ACC112 (cell line): Measurements from ENCODE around the gene ZNF678.
A peak's percentile ranks its signal among the peaks of the same experiment; 100 is the strongest.

Source experiments
- H2AFZ ChIP-seq: fragments of 200-600 bp; sonication (generic); one replicate; pipeline ENCODE4 v1.6.0; 2017; ENCODE audit warnings: antibody characterized with exemption, low read length; ENCODE audit not compliant: unreplicated experiment
- H3K27ac ChIP-seq: fragments of 200-600 bp; sonication (generic); 2 replicates; pipeline ENCODE4 v1.5.1; 2014; ENCODE audit warnings: low read depth, mild to moderate bottlenecking, antibody characterized with exemption, low read length, moderate library complexity
- H3K27me3 ChIP-seq: fragments of 200-600 bp; sonication (generic); 2 replicates; pipeline ENCODE4 v1.6.1; 2014; ENCODE audit warnings: mild to moderate bottlenecking, antibody characterized with exemption, low read length, moderate library complexity, mixed read lengths; ENCODE audit not compliant: insufficient read depth
- H3K36me3 ChIP-seq: fragments of 200-600 bp; sonication (generic); 2 replicates; pipeline ENCODE4 v1.6.1; 2016; ENCODE audit warnings: mild to moderate bottlenecking, antibody characterized with exemption, low read length, moderate library complexity, mixed read lengths; ENCODE audit not compliant: insufficient read depth
- H3K4me1 ChIP-seq: fragments of 200-600 bp; sonication (generic); one replicate; pipeline ENCODE4 v1.6.1; 2016; ENCODE audit warnings: low read length, mixed read lengths; ENCODE audit not compliant: insufficient read depth, unreplicated experiment, control insufficient read depth
- H3K4me3 ChIP-seq: fragments of 200-600 bp; sonication (generic); 2 replicates; pipeline ENCODE4 v1.5.1; 2014; ENCODE audit warnings: mild to moderate bottlenecking, low read depth, low read length
- H3K79me2 ChIP-seq: fragments of 200-600 bp; sonication (generic); one replicate; pipeline ENCODE4 v1.6.0; 2016; ENCODE audit warnings: low read length; ENCODE audit not compliant: control insufficient read depth, unreplicated experiment, insufficient read depth

ZNF678 gene

DNA sequence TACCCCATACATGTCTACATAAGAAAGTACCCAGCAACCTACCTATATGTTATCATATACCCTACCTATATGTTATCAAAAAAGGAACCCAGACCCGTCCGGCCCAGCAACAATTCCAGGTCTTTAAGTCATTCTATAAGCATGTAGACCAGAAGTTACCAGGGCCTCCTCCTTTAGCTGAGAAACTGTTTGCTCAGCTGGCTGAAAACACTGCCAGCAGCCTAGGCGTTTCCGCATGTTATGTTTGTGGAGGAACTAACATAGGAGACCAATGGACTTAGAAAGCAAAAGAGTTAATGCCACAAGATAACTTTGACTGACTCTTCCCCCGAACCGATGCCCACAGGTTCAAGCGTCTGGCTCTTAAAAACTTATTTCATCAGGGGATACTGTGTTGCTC is 7.1 kb upstream of the ZNF678 start:
- Histone ChIP-seq H2AFZ (no peak overlapping the region), H3K27me3 (peaks cover 41% of the 10 kb centered on the region), H3K27ac (no peak overlapping the region), H3K79me2 (no peaks in the 10 kb centered on the region), H3K36me3 (no peaks in the 10 kb centered on the region), H3K4me3 (no peak overlapping the region), H3K4me1 (no peaks in the 10 kb centered on the region)

DNA sequence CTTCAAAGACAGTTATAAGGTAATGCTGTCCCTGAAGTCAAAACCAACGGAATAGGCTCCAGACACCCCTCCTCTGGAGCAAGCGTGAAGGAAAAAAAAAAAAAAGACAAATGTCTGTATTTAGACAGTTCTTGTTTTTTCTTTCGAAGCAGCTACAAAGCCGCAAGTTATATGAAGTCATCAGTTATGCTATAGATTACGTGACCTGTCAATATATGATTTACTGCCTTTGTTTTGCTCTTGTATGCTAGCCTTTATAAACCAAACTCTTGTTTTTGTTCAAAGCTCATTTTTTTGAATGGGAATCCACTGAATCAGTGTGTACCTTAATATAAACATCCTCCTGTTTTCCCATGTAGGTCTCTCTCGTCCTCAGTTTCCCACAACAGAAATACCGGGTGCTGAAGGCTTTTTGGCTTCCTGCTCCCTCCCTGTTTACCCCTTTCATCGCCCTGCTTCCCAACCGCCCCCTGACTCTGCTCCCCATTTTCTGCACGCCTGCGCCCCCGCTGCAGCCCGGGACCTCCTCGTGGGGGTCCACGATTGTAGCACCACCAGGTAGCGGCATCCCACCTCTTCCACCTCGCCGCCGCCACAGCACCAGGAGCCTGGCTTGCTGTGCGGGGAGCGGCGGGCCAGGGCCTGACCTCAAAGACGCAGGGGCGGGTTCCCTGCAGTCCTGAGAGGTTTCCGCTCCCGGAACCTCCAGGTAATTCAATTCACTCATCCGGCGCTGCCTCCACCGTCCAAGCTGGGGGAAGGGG is 5.2 kb upstream of the ZNF678 start:
- Histone ChIP-seq H3K27me3 (peaks cover 46% of the 10 kb centered on the region), H3K4me1 (no peaks in the 10 kb centered on the region), H3K27ac (no peak overlapping the region), H3K36me3 (no peaks in the 10 kb centered on the region), H3K4me3 (no peak overlapping the region), H2AFZ (no peak overlapping the region), H3K79me2 (no peaks in the 10 kb centered on the region)

DNA sequence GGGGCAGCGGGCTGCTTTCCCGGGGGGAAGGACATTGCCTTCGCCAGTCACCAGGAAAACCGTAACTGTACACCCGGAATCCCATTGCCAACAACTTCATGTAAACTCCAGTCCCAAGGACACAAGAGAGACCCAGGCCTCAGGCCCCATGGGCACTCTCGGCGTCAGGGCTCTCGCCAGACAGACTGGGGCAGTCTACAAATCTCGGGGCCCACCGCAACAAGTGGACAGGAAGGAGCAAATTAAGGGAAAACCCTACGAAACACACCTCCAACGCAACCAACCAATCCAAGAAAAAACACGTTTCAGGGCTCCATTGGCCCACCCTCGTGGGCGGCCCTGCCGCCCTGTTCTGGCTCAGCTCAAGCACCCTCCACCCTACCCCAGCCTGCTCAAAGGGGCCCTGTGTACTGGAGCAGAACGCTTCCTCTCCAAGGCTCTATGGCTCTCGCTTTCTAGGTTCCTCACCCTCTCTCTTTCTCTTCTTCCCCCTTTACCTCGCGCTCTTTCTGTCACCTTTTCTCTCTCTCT is 4.6 kb upstream of the ZNF678 start:
- Histone ChIP-seq H3K4me1 (no peaks in the 10 kb centered on the region), H3K27ac (no peak overlapping the region), H3K79me2 (no peaks in the 10 kb centered on the region), H3K4me3 (no peak overlapping the region), H3K27me3 (peaks cover 46% of the 10 kb centered on the region), H3K36me3 (no peaks in the 10 kb centered on the region), H2AFZ (no peak overlapping the region)

DNA sequence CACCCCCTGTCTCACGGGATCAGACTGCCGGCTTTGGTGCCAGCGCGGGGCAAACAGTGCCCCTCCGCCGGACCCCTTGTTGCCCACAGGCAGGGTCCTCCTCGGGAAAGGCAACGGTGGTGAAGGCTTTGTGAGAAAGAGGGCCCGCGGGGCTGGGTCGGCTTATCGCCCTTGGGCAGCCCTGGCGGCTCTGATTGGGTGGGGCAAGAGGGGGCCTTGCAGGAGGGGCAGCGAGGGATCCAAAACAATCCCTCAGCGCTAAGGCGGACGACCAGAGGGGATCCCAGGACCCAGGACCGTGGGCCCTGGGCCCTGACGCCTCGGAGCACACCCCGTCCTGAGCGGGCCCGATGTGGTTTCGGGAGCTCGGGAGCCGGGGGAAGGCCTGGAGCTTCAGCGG is 3.9 kb upstream of the ZNF678 start:
- H2AFZ ChIP-seq, result no peak overlapping the region
- no peaks in the 10 kb centered on the region for H3K36me3 ChIP-seq
- H3K4me1 ChIP-seq, result no peaks in the 10 kb centered on the region
- no peak overlapping the region for H3K27ac ChIP-seq
- peaks cover 6% of the 10 kb centered on the region for H3K79me2 ChIP-seq
- H3K4me3 ChIP-seq, result no peak overlapping the region
- H3K27me3 ChIP-seq, result peaks cover 46% of the 10 kb centered on the region

DNA sequence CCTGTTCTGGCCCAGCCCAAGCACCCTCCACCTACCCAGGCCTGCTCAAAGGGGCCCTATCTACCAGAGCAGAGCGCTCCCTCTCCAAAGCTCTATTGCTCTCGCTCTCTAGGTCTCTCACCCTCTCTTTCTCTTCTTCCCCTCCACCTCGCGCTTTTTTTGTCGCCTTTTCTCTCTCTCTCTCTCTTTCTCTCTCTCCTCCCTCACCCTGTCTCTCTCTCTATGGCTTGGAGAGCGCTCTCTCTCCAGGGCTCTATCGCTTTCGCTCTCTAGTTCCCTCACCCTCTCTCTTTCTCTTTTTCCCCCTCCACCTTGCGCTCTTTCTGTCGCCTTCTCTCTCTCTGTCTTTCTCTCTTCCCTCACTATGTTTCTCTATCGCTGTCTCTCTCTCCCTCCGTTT is 3.4 kb upstream of the ZNF678 start:
- H3K4me1 ChIP-seq, result no peaks in the 10 kb centered on the region
- H2AFZ ChIP-seq, result no peak overlapping the region
- H3K79me2 ChIP-seq, result peaks cover 7% of the 10 kb centered on the region
- no peak overlapping the region for H3K4me3 ChIP-seq
- no peaks in the 10 kb centered on the region for H3K36me3 ChIP-seq
- H3K27ac ChIP-seq, result no peak overlapping the region
- H3K27me3 ChIP-seq, result peaks cover 46% of the 10 kb centered on the region

DNA sequence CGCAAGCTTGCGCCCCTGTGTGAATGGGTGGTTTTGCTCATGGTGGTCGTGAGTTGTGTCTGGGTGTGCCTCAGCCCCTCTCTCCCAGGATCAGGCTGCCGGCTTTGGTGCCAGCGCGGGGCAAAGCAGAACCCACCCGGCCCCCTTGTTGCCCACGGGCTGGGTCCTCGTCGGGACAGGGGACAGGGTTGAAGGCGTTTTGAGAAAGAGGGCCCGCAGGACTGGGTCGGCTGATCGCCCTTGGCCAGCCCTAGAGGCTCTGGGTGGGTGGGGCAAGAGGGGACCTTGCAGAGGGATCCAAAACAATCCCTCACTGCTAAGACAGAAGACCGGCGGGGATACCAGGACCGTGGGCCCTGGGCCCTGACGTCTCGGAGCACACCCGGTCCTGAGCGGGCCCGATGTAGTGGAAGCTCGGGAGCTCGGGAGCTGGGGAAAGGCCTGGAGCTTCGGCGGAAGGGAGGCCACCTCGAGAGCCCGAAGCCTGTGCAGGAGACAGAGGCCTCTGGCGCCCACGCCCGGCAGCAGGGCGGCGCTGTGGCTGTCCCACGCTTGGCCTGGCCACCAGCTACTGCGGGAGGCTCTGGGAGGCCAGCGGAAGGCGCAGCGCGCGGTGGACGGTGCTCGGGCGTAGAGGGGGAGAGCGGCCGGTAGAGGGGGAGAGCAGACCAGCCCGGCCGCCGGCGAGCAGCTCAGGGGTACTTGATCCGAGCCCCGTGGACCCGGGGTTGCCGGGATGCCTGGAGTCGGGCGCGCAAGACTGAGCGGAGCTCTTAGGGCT is 2.8 kb upstream of the ZNF678 start:
- H2AFZ ChIP-seq, result no peak overlapping the region
- H3K27ac ChIP-seq, result no peak overlapping the region
- no peaks in the 10 kb centered on the region for H3K36me3 ChIP-seq

DNA sequence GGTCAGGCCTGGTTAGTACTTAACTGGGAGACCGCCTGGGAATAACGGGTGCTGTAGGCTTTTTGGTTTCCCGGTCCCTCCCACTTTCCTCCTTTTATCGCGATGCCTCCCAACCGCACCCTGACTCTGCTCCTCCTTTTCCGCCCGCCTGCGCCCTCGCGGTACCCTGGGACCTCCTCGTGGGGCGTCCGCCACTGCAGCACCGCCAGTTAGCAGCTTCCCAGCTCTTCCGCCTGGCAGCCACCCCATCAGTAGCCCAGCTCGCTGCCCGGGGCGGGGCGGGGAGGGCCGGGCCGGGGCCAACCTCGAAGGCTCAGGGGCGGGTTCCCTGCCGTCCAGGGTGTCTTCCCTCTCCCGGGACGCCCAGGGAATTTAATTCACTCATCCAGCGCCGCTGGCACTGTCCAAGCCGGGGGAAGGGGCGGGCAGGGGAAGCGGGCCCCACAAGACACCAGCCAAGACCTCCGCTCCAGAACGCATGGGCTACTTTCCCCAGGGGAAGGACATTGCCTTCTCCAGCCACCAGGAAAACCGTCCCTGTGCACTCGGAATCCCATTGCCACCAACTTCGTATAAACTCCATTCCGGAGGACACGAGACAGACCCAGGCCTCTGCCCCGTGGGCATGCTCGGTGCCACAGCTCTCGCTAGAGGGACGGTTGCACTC is 2.0 kb upstream of the ZNF678 start:
- H2AFZ ChIP-seq, result no peak overlapping the region
- H3K36me3 ChIP-seq, result no peaks in the 10 kb centered on the region
- no peak overlapping the region for H3K27ac ChIP-seq
- no peak overlapping the region for H3K4me3 ChIP-seq
- peaks cover 17% of the 10 kb centered on the region for H3K79me2 ChIP-seq
- H3K4me1 ChIP-seq, result no peaks in the 10 kb centered on the region
- H3K27me3 ChIP-seq, result peaks cover 46% of the 10 kb centered on the region

More for the DNA sequence above, 2.8 kb upstream of the ZNF678 start:
- H3K4me1 ChIP-seq, result no peaks in the 10 kb centered on the region
- H3K79me2 ChIP-seq, result peaks cover 11% of the 10 kb centered on the region
- peaks cover 46% of the 10 kb centered on the region for H3K27me3 ChIP-seq
- H3K4me3 ChIP-seq, result no peak overlapping the region

DNA sequence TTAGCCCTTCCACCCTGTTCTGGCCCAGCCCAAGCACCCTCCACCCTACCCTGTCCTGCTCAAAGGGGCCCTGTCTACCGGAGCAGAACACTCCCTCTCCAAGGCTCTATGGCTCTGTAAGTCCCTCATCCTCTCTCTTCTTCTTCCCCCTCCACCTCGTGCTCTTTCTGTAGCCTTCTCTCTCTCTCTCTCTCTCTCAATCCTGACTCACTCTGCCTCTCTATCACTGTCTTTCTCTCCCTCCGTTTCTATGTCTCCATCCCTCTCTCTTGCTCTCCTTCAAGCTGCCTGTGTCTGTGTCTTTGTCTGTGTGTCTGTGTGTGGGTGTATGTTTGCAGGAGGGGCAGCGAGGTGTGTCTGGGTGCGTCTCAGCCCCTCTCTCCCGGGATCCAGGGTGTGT is 1.3 kb upstream of the ZNF678 start:
- Histone ChIP-seq H2AFZ (no peak overlapping the region), H3K27me3 (peaks cover 46% of the 10 kb centered on the region), H3K36me3 (no peaks in the 10 kb centered on the region)

DNA sequence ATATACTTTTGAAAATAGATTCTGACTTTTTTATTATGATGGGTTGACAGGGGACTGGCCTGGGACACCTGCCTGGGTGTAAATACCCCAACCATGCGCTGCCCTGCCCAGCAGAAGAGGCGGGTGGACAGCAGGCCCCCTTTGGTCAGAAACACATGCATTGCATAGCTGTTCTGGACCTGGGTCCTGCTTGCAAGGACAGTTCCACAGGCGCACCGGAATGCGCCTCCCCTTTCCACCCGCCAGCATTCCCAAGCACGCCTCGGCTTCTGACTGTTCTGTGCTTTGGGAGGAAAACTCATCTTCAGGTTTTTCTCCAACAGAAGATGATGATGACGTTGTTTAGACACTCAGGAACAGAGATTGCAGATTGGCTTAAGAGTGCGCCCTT is 428 bp upstream of the ZNF678 start:
- H3K4me1 ChIP-seq, result no peaks in the 10 kb centered on the region
- peak overlapping the region; percentile 84 for H3K4me3 ChIP-seq
- peaks cover 17% of the 10 kb centered on the region for H3K79me2 ChIP-seq
- no peaks in the 10 kb centered on the region for H3K36me3 ChIP-seq
- no peak overlapping the region for H2AFZ ChIP-seq
- peaks cover 39% of the 10 kb centered on the region for H3K27me3 ChIP-seq
- no peak overlapping the region for H3K27ac ChIP-seq

More for the DNA sequence above, 1.3 kb upstream of the ZNF678 start:
- H3K27ac ChIP-seq, result no peak overlapping the region
- no peaks in the 10 kb centered on the region for H3K4me1 ChIP-seq
- peaks cover 17% of the 10 kb centered on the region for H3K79me2 ChIP-seq
- H3K4me3 ChIP-seq, result no peak overlapping the region

DNA sequence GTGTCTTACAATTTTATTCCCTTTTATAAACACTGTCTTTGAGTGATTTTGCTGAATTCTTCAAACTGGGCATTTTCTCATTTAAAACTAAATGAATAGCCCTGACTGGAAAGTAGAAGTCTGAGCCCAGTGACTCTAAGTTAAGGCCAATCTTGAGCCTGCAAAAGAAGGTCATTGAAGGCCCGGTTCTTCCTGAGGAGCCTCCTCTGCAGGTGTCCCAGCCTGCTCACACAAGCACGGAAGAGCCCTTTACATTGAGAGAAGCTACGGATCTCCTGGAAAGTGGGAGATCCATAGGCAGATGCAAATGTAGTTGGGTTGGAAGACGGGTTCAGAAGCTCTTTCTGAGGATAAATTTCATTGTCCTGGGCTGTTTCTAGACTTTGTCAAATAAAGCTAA is 3.9 kb downstream of the ZNF678 start:
- Histone ChIP-seq H3K4me1 (no peaks in the 10 kb centered on the region), H3K79me2 (peaks cover 33% of the 10 kb centered on the region), H3K36me3 (no peaks in the 10 kb centered on the region), H2AFZ (no peak overlapping the region), H3K4me3 (no peak overlapping the region), H3K27me3 (no peaks in the 10 kb centered on the region), H3K27ac (no peak overlapping the region)
